ENCODE data around the gene TBC1D5.

TBC1D5 gene

DNA sequence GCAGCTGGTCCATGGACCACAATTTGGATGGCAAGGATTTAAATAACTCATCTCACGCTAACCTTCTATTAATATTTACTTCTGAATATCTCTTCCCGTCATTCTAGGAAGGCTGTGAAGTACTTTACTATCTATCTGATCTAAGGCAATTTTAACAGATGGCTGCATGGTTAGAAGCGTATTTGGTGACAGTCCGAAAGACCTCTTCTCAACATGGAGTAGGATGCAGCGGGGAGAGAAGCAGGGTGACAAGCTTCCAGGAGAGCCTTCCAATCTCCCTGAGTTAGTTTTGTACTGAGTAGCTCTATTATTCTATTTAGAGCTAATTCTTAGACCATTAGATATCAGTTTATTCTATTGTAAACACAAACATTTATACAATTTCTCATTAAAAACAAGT lies 548.3 kb downstream of the TBC1D5 start:
- no peak for DNase-seq

DNA sequence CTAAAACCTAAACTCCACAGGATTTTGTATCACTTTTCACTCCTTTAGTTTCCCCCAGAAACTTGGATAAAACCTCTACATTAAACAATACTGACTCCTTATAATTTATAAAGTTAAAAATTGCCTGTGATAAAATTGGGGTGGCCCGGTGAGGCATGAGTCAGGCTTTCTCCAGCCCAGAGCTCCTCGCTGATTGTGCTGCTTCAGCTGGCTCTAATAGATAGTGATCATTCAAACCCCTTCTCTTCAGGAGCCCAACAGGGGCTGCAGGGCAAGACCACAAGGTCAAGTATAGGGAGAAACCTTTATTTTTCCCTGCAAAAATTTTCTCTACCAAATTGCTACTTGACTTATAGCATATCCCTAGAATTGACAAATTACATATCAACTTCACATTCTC lies 549.4 kb downstream of the TBC1D5 start:
- no peak for DNase-seq

GRCh38 chr3:17190353-17191078 lies 551.9 kb downstream of the TBC1D5 start:
- peak; percentile 26 for DNase-seq

DNA sequence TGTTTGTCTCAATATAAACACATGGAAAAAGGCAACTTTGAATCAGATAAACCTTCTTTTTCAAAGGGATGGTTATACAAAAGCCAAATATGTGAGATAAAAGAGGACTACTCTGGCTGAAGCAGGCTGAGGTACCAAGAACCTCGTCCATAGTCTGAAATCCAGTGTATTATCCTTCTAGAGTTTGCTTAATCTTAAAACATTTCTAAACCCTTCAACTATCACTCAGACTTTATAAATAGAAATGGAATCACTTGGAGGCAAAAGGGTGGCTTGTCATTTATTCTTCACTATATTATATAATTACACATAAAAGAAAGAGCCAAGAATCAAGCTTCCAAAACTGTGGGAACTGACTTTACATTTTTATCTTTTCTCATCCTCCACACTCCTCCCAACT lies 554.1 kb downstream of the TBC1D5 start:
- no peak for DNase-seq

GRCh38 chr3:17187589-17188184 lies 554.7 kb downstream of the TBC1D5 start:
- no peak for DNase-seq

- no peak for DNase-seq
These were observed 558.4 kb downstream of the TBC1D5 start for GRCh38 chr3:17183951-17184550.

- no peak for DNase-seq
These were observed 560.3 kb downstream of the TBC1D5 start for GRCh38 chr3:17182166-17182565.

DNA sequence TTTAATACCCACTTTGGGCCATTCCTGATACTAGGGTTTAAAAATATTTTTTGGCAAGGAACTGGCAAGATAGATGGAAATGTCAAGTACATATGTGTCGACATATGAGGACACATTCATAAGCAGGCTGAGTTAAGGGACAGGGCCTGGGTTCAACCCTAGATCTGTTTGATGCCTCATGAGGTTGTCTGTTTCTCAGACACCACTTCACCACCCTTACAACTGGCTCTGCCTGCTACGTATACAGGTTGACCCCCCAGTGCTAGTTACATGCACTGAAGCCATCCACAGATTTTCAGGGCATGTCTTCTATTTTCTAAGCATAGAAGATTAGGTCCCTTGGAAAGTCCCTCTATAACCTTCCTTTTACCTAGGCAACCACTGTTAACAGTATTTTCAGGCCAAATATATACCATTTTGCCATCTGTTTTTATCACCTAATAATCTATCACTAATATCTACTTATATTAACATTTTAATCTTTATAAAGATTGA lies 561.0 kb downstream of the TBC1D5 start:
- no peak for DNase-seq

GRCh38 chr3:17179381-17180205 lies 562.8 kb downstream of the TBC1D5 start:
- no peak for DNase-seq

GRCh38 chr3:17176757-17177156 lies 565.7 kb downstream of the TBC1D5 start:
- DNase-seq, result no peak

- DNase-seq, result no peak
These were observed 567.1 kb downstream of the TBC1D5 start for GRCh38 chr3:17175187-17175807.

DNA sequence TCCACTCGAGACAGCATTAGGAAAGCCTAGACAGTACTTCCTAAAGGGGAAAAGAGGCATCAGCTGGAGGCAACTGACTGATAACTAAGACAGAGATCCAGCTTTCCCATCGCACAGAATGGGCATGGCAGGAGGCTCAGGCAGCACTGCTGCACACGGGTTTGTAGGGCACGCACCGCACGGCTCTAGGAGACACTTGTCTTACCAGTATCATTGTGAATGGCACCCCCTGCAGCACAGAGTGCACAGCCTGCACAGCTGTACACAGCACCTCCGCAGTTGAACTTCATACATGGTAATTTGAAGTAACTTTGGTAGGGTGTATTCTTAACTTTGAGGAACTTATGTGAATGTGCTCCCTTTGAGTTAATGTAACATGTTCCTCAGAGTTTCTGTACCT lies 576.1 kb downstream of the TBC1D5 start:
- no peak for DNase-seq

DNA sequence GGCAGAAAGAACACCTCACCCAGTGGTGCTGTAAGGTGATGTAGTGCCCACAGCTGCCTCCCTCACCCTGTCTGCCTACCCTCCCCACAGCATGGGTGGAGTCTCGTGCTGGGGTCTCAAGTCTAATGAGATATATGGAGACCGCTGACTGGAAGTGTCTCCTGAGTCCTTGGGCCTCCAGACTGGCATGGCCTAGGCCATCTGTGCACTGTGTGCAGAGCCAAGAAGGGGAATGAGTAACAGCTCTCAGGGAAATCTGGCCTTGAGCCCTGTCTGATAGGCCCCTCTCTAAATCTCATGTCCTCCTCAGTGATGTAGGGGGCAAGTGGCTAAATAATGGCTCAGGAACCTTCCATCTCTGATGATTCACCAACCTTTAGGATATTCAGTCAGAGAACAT lies 580.3 kb downstream of the TBC1D5 start:
- no peak for DNase-seq

DNA sequence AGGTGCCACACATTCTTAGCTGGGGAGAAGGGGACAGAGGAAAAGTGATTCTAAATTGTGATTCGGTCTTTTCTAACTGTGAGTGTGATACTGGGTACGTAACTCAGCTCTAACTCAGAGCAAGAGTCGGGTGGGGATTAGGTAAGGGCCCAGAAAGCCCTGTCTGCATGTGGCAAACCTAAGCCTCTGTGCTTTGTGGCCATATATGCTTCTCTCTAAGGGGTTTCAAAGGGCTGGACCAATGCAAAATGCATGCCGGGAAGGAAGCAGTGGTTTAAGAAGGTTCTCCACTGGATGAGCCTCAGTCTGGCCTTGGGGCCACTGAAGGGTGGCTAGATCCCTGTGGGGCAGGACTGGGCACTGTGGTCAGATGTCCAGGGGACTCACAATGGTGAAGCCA lies 581.8 kb downstream of the TBC1D5 start:
- no peak for DNase-seq

DNA sequence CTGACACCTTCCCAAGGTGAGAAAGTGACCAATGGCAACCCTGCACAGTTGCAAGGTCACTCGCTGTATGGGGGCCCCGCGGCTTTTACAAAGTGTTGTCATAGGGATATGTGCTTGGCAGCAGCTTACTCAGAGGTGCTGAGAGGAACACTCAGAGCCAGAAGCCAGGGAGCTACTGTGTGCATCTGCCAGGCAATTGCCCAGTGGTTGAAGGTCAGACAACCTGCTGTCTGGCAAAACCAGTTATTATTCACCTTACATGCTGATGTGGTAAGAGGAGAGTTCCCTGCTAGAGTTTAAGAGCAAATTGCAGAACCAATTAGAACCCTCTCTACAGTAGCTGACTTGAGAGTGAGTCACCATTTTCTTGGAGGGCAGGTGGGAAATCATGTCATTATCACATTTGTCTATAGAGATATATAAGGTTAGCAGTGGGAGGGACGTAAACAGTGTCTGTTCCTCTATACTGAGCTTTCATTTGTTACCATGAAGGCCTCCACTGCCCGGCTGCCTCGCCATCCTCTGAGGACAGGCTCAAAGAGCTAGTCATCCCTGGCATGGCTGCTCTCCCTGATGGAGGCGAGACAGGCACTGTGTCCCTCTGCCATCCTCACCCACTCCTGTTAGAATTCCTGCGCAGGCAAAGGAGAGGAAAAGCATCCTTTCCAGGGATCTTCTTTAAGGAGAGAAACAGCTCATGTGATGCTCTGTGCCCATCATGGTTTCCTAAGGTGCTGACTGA lies 583.3 kb downstream of the TBC1D5 start:
- no peak for DNase-seq

DNA sequence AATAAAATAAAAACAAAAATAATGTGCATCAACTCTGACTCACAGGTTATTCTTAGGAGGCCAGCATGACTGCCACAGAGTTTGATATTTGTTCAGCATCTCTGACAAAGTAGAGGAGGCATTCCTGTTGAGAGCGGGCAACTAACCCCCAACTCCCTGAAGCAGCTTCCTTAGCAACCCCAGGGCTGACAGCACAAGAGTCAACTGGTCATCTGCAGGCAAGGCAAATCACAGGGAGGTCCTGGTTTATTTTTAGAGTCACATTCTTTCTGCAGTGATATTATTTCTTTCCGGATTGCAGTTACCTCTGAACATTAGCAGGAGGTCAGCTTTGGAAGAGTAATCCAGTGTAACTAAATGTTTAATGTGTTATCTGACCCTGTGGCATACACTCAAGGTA lies 584.7 kb downstream of the TBC1D5 start:
- DNase-seq, result no peak

GRCh38 chr3:17156864-17157263 lies 585.6 kb downstream of the TBC1D5 start:
- DNase-seq, result no peak

- DNase-seq, result no peak
These were observed 586.5 kb downstream of the TBC1D5 start for GRCh38 chr3:17155951-17156350.

DNA sequence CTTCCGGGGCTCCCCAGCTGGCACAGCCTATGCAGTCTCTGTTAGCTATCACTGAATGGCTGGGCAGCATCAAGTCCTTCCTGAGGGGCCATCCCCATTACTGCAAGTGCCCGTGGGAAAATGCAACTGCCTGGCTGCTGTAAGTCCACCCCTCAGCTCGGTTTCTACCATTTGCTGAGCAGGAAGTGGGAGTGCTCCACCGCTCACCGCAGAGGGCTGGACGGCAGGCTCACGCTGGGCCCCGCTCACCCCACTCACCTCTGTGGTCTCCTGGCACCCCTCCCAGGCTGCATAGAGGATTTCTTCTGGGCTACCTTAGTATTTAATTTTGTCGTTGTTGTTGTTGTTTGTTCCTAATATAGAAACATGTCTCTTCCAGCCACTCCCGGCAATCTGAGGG lies 587.5 kb downstream of the TBC1D5 start:
- DNase-seq, result no peak

GRCh38 chr3:17154221-17154620 lies 588.2 kb downstream of the TBC1D5 start:
- no peak for DNase-seq

DNA sequence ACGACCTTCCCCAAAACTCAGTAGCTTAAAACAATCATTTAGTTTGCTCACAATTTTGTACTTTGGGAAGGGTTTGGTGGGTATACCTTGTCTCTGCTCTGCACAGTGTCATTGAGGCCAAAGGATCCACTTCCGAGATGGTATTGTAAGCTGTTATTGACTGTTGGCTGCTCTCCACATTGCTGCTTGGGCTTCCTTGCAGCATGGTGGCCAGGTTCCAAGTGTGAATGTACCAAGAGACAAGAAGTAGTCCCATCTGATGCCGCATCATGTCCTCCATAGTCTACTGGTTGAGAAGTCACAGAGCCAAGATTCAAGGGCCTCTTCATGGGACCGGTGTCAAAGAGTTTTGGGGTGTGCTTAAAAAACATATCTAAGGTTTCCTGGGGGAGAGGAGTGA lies 589.2 kb downstream of the TBC1D5 start:
- DNase-seq, result no peak

Measured in GDM1 (cell line).